EH (cell line): Measurements from ENCODE around the gene HOXC11.

Source experiments
- DNase-seq: peaks from one replicate; pipeline ENCODE4 v3.0.0-alpha.2; 2015; ENCODE audit warnings: low read depth

Gene HOXC11

GRCh38 chr12:54022960-54023884 lies 50.3 kb downstream of the HOXC11 start:
- DNase-seq, result no peak

DNA sequence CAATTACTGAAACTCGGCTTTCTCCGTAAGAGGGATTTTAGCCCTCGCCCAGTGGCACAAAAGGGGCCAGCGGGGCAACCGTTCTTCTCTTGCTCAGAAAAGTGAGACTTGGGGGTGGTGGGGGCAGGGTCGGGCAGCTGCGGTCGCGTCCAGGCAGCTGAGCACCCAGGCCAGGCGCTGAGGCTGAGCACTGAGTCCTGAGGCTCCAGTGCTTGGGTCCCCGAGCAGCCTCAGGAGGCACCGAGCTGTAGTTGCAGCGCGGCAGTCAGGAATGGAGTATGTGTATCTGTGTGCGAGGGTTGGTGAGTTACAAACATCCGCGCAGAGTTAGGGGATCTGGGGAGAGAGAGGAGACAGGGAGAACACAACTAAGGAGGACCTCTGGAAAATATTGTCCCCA lies 51.2 kb downstream of the HOXC11 start:
- DNase-seq, result no peak

- DNase-seq, result no peak
Observed at GRCh38 chr12:54024581-54025305, 51.8 kb downstream of the HOXC11 start.

DNA sequence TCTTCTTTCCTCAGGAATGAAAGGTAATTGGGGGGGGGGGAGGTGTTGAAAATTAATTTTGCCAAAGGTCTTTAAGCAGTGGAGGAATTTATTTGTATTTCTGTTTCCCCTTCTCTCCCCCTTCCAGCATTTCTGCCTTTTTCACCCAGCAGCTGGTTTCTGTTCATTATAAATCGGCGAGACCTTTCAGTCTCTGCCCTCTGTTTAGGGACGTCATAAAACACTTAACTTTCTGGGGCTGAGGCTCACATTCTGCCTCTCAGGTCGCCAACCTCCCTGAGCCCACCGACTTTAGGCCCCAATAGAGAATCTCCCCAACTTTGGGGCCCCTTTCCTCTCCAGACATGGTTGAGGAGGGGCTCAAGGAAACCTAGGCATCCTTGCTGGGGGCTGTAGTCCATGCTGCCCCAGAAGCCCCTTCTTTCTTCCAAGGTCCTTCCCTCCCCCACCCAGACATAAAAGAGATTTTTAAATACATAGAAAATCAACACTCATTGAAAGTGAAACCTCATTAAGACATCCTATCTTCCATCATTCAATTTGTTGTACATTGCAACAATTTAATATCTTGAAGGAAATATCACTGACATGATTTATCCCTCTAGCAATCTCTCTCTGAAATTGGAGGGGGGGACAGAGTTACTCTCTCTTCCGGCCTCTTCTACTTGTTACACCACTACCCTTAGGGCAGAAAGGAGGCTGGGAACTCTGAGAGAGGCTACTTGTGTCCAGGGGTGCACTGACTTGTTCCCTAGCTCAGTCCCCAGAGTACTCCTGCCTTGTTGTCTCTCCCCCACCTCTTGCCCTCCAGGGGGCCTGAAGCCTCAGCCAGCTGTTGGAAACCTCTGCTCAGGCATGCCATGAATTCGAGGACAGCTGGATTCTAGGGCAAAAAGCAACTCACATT lies 52.8 kb downstream of the HOXC11 start:
- DNase-seq, result no peak

- no peak for DNase-seq
Observed at GRCh38 chr12:54026640-54027441, 53.9 kb downstream of the HOXC11 start.
